ENCODE measurements around the gene HSD17B14. TPM values are rescaled to one million over a fixed set of nuclear protein-coding genes. Genes with fewer than 3 reads are reported as not detected.

Gene HSD17B14
- total RNA-seq, 2 experiments from 2014 or later, result 0.47 to 0.56 TPM

DNA sequence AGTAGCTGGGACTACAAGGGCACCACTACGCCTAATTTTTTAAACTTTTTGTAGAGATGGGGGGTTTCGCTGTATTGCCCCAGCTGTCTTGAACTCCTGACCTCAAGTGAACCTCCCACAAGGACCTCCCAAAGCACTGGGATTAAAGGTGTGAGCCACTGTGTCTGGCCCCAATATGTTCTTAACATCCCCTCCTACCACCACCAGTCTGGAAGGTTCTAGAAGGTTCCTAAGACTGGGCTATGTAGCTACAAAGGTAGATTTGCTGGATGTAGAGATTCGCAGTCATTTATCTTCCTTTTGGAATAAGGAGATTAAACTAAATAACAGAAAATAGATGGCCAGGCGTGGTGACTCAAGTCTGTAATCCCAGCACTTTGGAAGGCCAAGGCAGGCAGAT is 5.3 kb downstream of the HSD17B14 start:
- intact Hi-C loops (cut with micrococcal nuclease), result no loop called here

DNA sequence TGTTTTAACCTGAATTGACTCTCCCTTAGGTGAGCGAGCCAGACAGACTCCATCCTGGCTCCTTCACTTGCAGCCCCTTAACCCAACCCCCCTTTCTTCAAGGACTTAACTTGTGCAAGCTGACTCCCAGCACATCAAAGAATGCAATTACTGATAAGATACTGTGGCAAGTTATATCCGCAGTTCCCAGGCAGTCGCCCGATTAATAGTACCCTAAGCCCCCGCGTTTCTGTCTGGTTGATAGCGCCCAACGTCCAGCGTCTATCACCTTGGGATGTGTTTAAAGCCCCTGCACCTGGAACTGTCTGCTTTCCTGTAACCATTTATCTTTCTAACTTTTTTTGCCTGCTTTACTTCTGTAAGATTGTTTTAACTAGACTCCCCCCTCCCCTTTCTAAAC is 6.2 kb downstream of the HSD17B14 start:
- Mint-ChIP-seq H3K4me1 (ENCODE audit: low read depth) (no peaks in the 10 kb centered on the region), H3K9me3 (no peaks in the 10 kb centered on the region), H3K27ac (no peak overlapping the region), H3K36me3 (ENCODE audit: low read depth) (no peaks in the 10 kb centered on the region), H3K27me3 (no peaks in the 10 kb centered on the region), H3K4me3 (no peak overlapping the region)
- POLR2A ChIA-PET, result no interaction called here
- TF ChIP-seq, protein P1, sequence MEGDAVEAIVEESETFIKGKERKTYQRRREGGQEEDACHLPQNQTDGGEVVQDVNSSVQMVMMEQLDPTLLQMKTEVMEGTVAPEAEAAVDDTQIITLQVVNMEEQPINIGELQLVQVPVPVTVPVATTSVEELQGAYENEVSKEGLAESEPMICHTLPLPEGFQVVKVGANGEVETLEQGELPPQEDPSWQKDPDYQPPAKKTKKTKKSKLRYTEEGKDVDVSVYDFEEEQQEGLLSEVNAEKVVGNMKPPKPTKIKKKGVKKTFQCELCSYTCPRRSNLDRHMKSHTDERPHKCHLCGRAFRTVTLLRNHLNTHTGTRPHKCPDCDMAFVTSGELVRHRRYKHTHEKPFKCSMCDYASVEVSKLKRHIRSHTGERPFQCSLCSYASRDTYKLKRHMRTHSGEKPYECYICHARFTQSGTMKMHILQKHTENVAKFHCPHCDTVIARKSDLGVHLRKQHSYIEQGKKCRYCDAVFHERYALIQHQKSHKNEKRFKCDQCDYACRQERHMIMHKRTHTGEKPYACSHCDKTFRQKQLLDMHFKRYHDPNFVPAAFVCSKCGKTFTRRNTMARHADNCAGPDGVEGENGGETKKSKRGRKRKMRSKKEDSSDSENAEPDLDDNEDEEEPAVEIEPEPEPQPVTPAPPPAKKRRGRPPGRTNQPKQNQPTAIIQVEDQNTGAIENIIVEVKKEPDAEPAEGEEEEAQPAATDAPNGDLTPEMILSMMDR (IDR thresholded peaks at IDR 0.05), result no peak
- CTCF ChIA-PET, result interaction anchor here (2.1 to 8.2 kb wide), 4 partner anchors 13 to 42 kb away, joined by 8 to 45 read pairs (median 17); no protein-coding TSS in a partner anchor
- DNase-seq (no peak), ATAC-seq (no peak)
- intact Hi-C loops (cut with micrococcal nuclease), result no loop called here

More for the DNA sequence above, 5.3 kb downstream of the HSD17B14 start:
- TF ChIP-seq, protein P1 (IDR thresholded peaks at IDR 0.05), result no peak
- no peaks in the 10 kb centered on the region for H3K9me3 Mint-ChIP-seq
- ATAC-seq (no peak), DNase-seq (no peak)
- no peaks in the 10 kb centered on the region for H3K27me3 Mint-ChIP-seq
- CTCF ChIA-PET, result interaction anchor here (2.1 to 8.2 kb wide), 3 partner anchors 12 to 42 kb away, joined by 8 to 45 read pairs (median 22); no protein-coding TSS in a partner anchor
- POLR2A ChIA-PET, result no interaction called here
- H3K36me3 Mint-ChIP-seq (ENCODE audit: low read depth), result no peaks in the 10 kb centered on the region
- H3K4me3 Mint-ChIP-seq, result no peak overlapping the region
- peaks cover 3% of the 10 kb centered on the region for H3K4me1 Mint-ChIP-seq (ENCODE audit: low read depth)
- no peak overlapping the region for H3K27ac Mint-ChIP-seq

DNA sequence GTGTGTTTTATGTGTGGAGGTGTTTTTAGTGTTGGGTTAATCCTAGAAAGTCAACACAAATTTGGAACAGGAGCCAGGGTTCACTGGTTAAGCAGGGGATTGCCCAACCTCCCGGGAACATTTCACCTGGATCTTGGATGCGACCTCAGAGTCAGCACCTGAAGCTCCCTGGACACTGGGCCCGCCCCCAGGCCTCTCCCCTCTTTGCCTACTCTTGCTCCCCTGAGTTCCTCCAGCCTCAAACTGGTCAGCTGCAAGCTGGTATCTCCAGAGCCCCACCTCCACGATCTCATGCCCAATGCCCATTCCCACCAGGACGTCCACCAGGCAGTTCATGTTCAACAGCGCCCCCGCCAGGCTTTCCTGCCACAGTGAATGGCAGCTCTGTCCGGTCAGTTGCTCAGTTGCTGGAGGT is 9.7 kb downstream of the HSD17B14 start:
- Mint-ChIP-seq H3K27ac (no peak overlapping the region), H3K4me3 (no peak overlapping the region), H3K36me3 (ENCODE audit: low read depth) (no peaks in the 10 kb centered on the region), H3K27me3 (no peaks in the 10 kb centered on the region), H3K9me3 (no peaks in the 10 kb centered on the region), H3K4me1 (ENCODE audit: low read depth) (no peaks in the 10 kb centered on the region)
- TF ChIP-seq, protein P1 (IDR thresholded peaks at IDR 0.05), result no peak
- ChIA-PET CTCF (interaction anchor here (1.4 to 8.2 kb wide), 2 partner anchors 16 to 180 kb away, joined by 3 to 45 read pairs; partner anchors contain the start of gene CA11), POLR2A (interaction anchor here (0.7 kb wide), 1 partner anchor 82 kb away, joined by 3 read pairs; no protein-coding TSS in a partner anchor)
- intact Hi-C loops (cut with micrococcal nuclease), result no loop called here
- no peak for ATAC-seq
- no peak for DNase-seq

DNA sequence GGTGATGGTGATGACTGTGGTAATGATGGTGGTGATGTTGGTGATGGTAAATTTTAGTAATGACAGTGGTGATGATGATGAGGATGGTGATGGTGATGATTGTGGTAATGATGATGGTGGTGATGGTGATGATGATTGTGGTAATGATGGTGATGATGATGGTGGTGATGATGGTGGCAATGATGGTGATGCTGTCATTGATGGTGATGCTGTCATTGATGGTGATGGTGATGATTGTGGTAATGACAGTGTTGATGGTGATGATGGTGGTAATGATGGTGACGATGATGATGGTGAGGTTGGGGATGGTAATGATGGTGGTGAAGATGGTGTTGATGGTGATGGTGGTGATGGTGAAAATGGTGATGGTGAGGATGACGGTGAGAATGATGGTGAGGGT is 13.8 kb downstream of the HSD17B14 start:
- no peak for ATAC-seq
- intact Hi-C loops (cut with micrococcal nuclease), result no loop called here
- Mint-ChIP-seq H3K4me3 (no peak overlapping the region), H3K36me3 (ENCODE audit: low read depth) (no peaks in the 10 kb centered on the region), H3K27me3 (no peaks in the 10 kb centered on the region), H3K4me1 (ENCODE audit: low read depth) (no peaks in the 10 kb centered on the region), H3K9me3 (no peaks in the 10 kb centered on the region), H3K27ac (no peak overlapping the region)
- CTCF ChIA-PET, result no interaction called here
- DNase-seq, result no peak
- POLR2A ChIA-PET, result no interaction called here
- TF ChIP-seq, protein P1 (IDR thresholded peaks at IDR 0.05), result no peak

DNA sequence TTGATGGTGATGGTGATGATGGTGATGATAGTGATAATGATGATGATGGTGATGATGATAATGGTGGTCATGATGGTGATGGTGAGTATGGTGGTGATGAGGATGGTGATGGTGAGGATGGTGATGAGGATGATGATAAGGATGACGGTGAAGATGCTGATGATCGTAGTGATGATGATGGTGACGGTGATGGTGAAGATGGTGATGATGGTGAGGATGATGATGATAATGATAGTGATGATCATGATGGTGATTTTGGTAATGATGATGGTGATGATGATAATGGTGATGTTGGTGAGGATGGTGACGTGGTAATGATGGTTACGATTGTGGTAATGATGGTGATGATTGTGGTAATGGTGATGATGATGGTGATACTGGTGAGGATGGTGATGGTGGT is 14.7 kb downstream of the HSD17B14 start:
- CTCF ChIA-PET, result no interaction called here
- Mint-ChIP-seq H3K4me1 (ENCODE audit: low read depth) (no peaks in the 10 kb centered on the region), H3K27ac (no peak overlapping the region), H3K9me3 (no peaks in the 10 kb centered on the region), H3K27me3 (no peaks in the 10 kb centered on the region), H3K36me3 (ENCODE audit: low read depth) (no peaks in the 10 kb centered on the region), H3K4me3 (no peak overlapping the region)
- intact Hi-C loops (cut with micrococcal nuclease), result no loop called here
- TF ChIP-seq, protein P1 (IDR thresholded peaks at IDR 0.05), result no peak
- ATAC-seq (no peak), DNase-seq (no peak)
- POLR2A ChIA-PET, result no interaction called here
